ENCODE results near the gene SUCLG1.

Gene SUCLG1

GRCh38 chr2:84450288-84451227 is 8.5 kb downstream of the SUCLG1 start:
- no CpG with 5 or more reads among the region's 2 CpGs for WGBS (ENCODE audit: insufficient coverage, insufficient read length)
- no peak for DNase-seq (ENCODE audit: low read depth, low spot score)
- Histone ChIP-seq H3K27ac (ENCODE audit: low read length) (no peak overlapping the region), H3K9me3 (ENCODE audit: control insufficient read depth, insufficient read depth, low read length) (no peaks in the 10 kb centered on the region), H3K36me3 (ENCODE audit: control insufficient read depth, insufficient read depth, low read length) (no peaks in the 10 kb centered on the region; the same call in 1 of the 2 replicates), H3K4me3 (ENCODE audit: low read length) (no peak overlapping the region), H3K4me1 (ENCODE audit: control insufficient read depth, insufficient read depth, low read length) (no peaks in the 10 kb centered on the region), H3K27me3 (ENCODE audit: control insufficient read depth, insufficient read depth, low read length) (no peaks in the 10 kb centered on the region)

- Histone ChIP-seq H3K36me3 (ENCODE audit: control insufficient read depth, insufficient read depth, low read length) (no peaks in the 10 kb centered on the region; the same call in 1 of the 2 replicates), H3K4me3 (ENCODE audit: low read length) (no peak overlapping the region), H3K9me3 (ENCODE audit: control insufficient read depth, insufficient read depth, low read length) (no peaks in the 10 kb centered on the region; the same call in 1 of the 2 replicates), H3K27me3 (ENCODE audit: control insufficient read depth, insufficient read depth, low read length) (no peaks in the 10 kb centered on the region), H3K4me1 (ENCODE audit: control insufficient read depth, insufficient read depth, low read length) (no peaks in the 10 kb centered on the region), H3K27ac (ENCODE audit: low read length) (no peak overlapping the region)
- WGBS (ENCODE audit: insufficient coverage, insufficient read length), result no CpG with 5 or more reads among the region's 6 CpGs
- DNase-seq (ENCODE audit: low read depth, low spot score), result no peak
Measured at GRCh38 chr2:84449711-84450110, 9.4 kb downstream of the SUCLG1 start.

- H3K4me1 ChIP-seq (ENCODE audit: control insufficient read depth, insufficient read depth, low read length), result no peaks in the 10 kb centered on the region
- no peak overlapping the region for H3K27ac ChIP-seq (ENCODE audit: low read length)
- WGBS (ENCODE audit: insufficient coverage, insufficient read length), result no CpG with 5 or more reads among the region's 3 CpGs
- no peak for DNase-seq (ENCODE audit: low read depth, low spot score)
- H3K4me3 ChIP-seq (ENCODE audit: low read length), result no peak overlapping the region
- no peaks in the 10 kb centered on the region; the same call in 1 of the 2 replicates for H3K9me3 ChIP-seq (ENCODE audit: control insufficient read depth, insufficient read depth, low read length)
- H3K27me3 ChIP-seq (ENCODE audit: control insufficient read depth, insufficient read depth, low read length), result no peaks in the 10 kb centered on the region
- H3K36me3 ChIP-seq (ENCODE audit: control insufficient read depth, insufficient read depth, low read length), result no peaks in the 10 kb centered on the region; the same call in 1 of the 2 replicates
Measured at GRCh38 chr2:84449055-84449454, 10.0 kb downstream of the SUCLG1 start.

GRCh38 chr2:84443477-84443876 is 15.6 kb downstream of the SUCLG1 start:
- Histone ChIP-seq H3K27ac (ENCODE audit: low read length) (no peak overlapping the region), H3K36me3 (ENCODE audit: control insufficient read depth, insufficient read depth, low read length) (peaks cover 5% of the 10 kb centered on the region; the same call in 1 of the 2 replicates), H3K4me1 (ENCODE audit: control insufficient read depth, insufficient read depth, low read length) (no peaks in the 10 kb centered on the region), H3K9me3 (ENCODE audit: control insufficient read depth, insufficient read depth, low read length) (no peaks in the 10 kb centered on the region; the same call in 1 of the 2 replicates), H3K27me3 (ENCODE audit: control insufficient read depth, insufficient read depth, low read length) (no peaks in the 10 kb centered on the region), H3K4me3 (ENCODE audit: low read length) (no peak overlapping the region)
- no peak for DNase-seq (ENCODE audit: low read depth, low spot score)

- no peak for DNase-seq (ENCODE audit: low read depth, low spot score)
- Histone ChIP-seq H3K4me3 (ENCODE audit: low read length) (no peak overlapping the region), H3K27ac (ENCODE audit: low read length) (no peak overlapping the region), H3K36me3 (ENCODE audit: control insufficient read depth, insufficient read depth, low read length) (peaks cover 5% of the 10 kb centered on the region; the same call in 1 of the 2 replicates), H3K4me1 (ENCODE audit: control insufficient read depth, insufficient read depth, low read length) (no peaks in the 10 kb centered on the region), H3K9me3 (ENCODE audit: control insufficient read depth, insufficient read depth, low read length) (no peaks in the 10 kb centered on the region; the same call in 1 of the 2 replicates), H3K27me3 (ENCODE audit: control insufficient read depth, insufficient read depth, low read length) (no peaks in the 10 kb centered on the region)
- no CpG with 5 or more reads among the region's 3 CpGs for WGBS (ENCODE audit: insufficient coverage, insufficient read length)
Measured at GRCh38 chr2:84442888-84443287, 16.2 kb downstream of the SUCLG1 start.

- no peaks in the 10 kb centered on the region for H3K4me1 ChIP-seq (ENCODE audit: control insufficient read depth, insufficient read depth, low read length)
- peaks cover 5% of the 10 kb centered on the region; the same call in 1 of the 2 replicates for H3K36me3 ChIP-seq (ENCODE audit: control insufficient read depth, insufficient read depth, low read length)
- no peak overlapping the region for H3K4me3 ChIP-seq (ENCODE audit: low read length)
- H3K27me3 ChIP-seq (ENCODE audit: control insufficient read depth, insufficient read depth, low read length), result no peaks in the 10 kb centered on the region
- DNase-seq (ENCODE audit: low read depth, low spot score), result no peak
- no CpG with 5 or more reads among the region's 1 CpG for WGBS (ENCODE audit: insufficient coverage, insufficient read length)
- H3K9me3 ChIP-seq (ENCODE audit: control insufficient read depth, insufficient read depth, low read length), result no peaks in the 10 kb centered on the region; the same call in 1 of the 2 replicates
- H3K27ac ChIP-seq (ENCODE audit: low read length), result no peak overlapping the region
Measured at GRCh38 chr2:84441505-84441904, 17.6 kb downstream of the SUCLG1 start.

GRCh38 chr2:84441036-84441435 is 18.0 kb downstream of the SUCLG1 start:
- no peak for DNase-seq (ENCODE audit: low read depth, low spot score)
- peaks cover 5% of the 10 kb centered on the region; the same call in 1 of the 2 replicates for H3K36me3 ChIP-seq (ENCODE audit: control insufficient read depth, insufficient read depth, low read length)
- no peak overlapping the region for H3K4me3 ChIP-seq (ENCODE audit: low read length)
- no peak overlapping the region for H3K27ac ChIP-seq (ENCODE audit: low read length)
- no peaks in the 10 kb centered on the region for H3K27me3 ChIP-seq (ENCODE audit: control insufficient read depth, insufficient read depth, low read length)
- no CpG with 5 or more reads among the region's 4 CpGs for WGBS (ENCODE audit: insufficient coverage, insufficient read length)
- no peaks in the 10 kb centered on the region for H3K4me1 ChIP-seq (ENCODE audit: control insufficient read depth, insufficient read depth, low read length)
- H3K9me3 ChIP-seq (ENCODE audit: control insufficient read depth, insufficient read depth, low read length), result no peaks in the 10 kb centered on the region; the same call in 1 of the 2 replicates

GRCh38 chr2:84435345-84436025 is 23.6 kb downstream of the SUCLG1 start:
- Histone ChIP-seq H3K9me3 (ENCODE audit: control insufficient read depth, insufficient read depth, low read length) (no peaks in the 10 kb centered on the region), H3K36me3 (ENCODE audit: control insufficient read depth, insufficient read depth, low read length) (peaks cover 2% of the 10 kb centered on the region; the same call in 1 of the 2 replicates), H3K27me3 (ENCODE audit: control insufficient read depth, insufficient read depth, low read length) (no peaks in the 10 kb centered on the region; the same call in 1 of the 2 replicates), H3K4me3 (ENCODE audit: low read length) (no peak overlapping the region), H3K27ac (ENCODE audit: low read length) (no peak overlapping the region), H3K4me1 (ENCODE audit: control insufficient read depth, insufficient read depth, low read length) (no peaks in the 10 kb centered on the region)
- no peak for DNase-seq (ENCODE audit: low read depth, low spot score)
- WGBS (ENCODE audit: insufficient coverage, insufficient read length), result no CpG with 5 or more reads among the region's 6 CpGs

GRCh38 chr2:84429328-84429727 is 29.8 kb downstream of the SUCLG1 start:
- no peak overlapping the region for H3K4me3 ChIP-seq (ENCODE audit: low read length)
- no peaks in the 10 kb centered on the region for H3K9me3 ChIP-seq (ENCODE audit: control insufficient read depth, insufficient read depth, low read length)
- peaks cover 2% of the 10 kb centered on the region; the same call in 1 of the 2 replicates for H3K36me3 ChIP-seq (ENCODE audit: control insufficient read depth, insufficient read depth, low read length)
- no peaks in the 10 kb centered on the region for H3K27me3 ChIP-seq (ENCODE audit: control insufficient read depth, insufficient read depth, low read length)
- no peak for DNase-seq (ENCODE audit: low read depth, low spot score)
- H3K4me1 ChIP-seq (ENCODE audit: control insufficient read depth, insufficient read depth, low read length), result no peaks in the 10 kb centered on the region
- no CpG with 5 or more reads among the region's 1 CpG for whole genome bisulfite sequencing (ENCODE audit: insufficient coverage, insufficient read length)
- no peak overlapping the region for H3K27ac ChIP-seq (ENCODE audit: low read length)
